ENCODE data around the gene CLCNKA.
"Not testable (repeated sequence)": the region's sequence is repeated elsewhere in the genome, so short reads cannot be mapped to it uniquely, and the experiment has no call there.

Gene CLCNKA

GRCh38 chr1:16015960-16016901 is 5.6 kb upstream of the CLCNKA start:
- DNase-seq (ENCODE audit: extremely low spot score, insufficient read length, low read depth): no peak
- FAIRE-seq: no peak

- DNase-seq (ENCODE audit: extremely low spot score, insufficient read length, low read depth) (no peak), FAIRE-seq (no peak)
Observed at GRCh38 chr1:16017076-16017460, 4.8 kb upstream of the CLCNKA start.

- FAIRE-seq (no peak), DNase-seq (ENCODE audit: extremely low spot score, insufficient read length, low read depth) (no peak)
Observed at GRCh38 chr1:16017461-16018303, 4.2 kb upstream of the CLCNKA start, which contains the start of gene HSPB7. TSS of gene HSPB7 (minus strand) at chr1:16018043. CDS start at chr1:16017963, 80 bp downstream.

GRCh38 chr1:16018308-16018707 is 3.5 kb upstream of the CLCNKA start:
- FAIRE-seq: no peak
- DNase-seq (ENCODE audit: extremely low spot score, insufficient read length, low read depth): no peak

GRCh38 chr1:16018749-16019643 is 2.8 kb upstream of the CLCNKA start:
- no peak for FAIRE-seq
- no peak for DNase-seq (ENCODE audit: extremely low spot score, insufficient read length, low read depth)

- no peak for FAIRE-seq
- DNase-seq (ENCODE audit: extremely low spot score, insufficient read length, low read depth): no peak
Observed at GRCh38 chr1:16019644-16020277, 2.1 kb upstream of the CLCNKA start.

- DNase-seq (ENCODE audit: extremely low spot score, insufficient read length, low read depth): no peak
- FAIRE-seq: no peak
Observed at GRCh38 chr1:16020325-16020724, 1.5 kb upstream of the CLCNKA start.

- not testable (repeated sequence) for FAIRE-seq; DNase-seq (ENCODE audit: extremely low spot score, insufficient read length, low read depth)
Observed at GRCh38 chr1:16020878-16021277, 958 bp upstream of the CLCNKA start.

- FAIRE-seq: no peak
Observed at GRCh38 chr1:16022393-16022792, 557 bp downstream of the CLCNKA start.

GRCh38 chr1:16023050-16023653 is 1.3 kb downstream of the CLCNKA start:
- FAIRE-seq (no peak), DNase-seq (ENCODE audit: extremely low spot score, insufficient read length, low read depth) (no peak)

More at GRCh38 chr1:16022393-16022792, 557 bp downstream of the CLCNKA start:
- DNase-seq (ENCODE audit: extremely low spot score, insufficient read length, low read depth): no peak

- FAIRE-seq; DNase-seq (ENCODE audit: extremely low spot score, insufficient read length, low read depth): not testable (repeated sequence)
Observed at GRCh38 chr1:16026302-16026701, 4.5 kb downstream of the CLCNKA start.

GRCh38 chr1:16026723-16027484 is 5.1 kb downstream of the CLCNKA start:
- no peak for DNase-seq (ENCODE audit: extremely low spot score, insufficient read length, low read depth)
- FAIRE-seq: no peak

GRCh38 chr1:16028237-16029002 is 6.6 kb downstream of the CLCNKA start:
- no peak for FAIRE-seq
- no peak for DNase-seq (ENCODE audit: extremely low spot score, insufficient read length, low read depth)

- DNase-seq (ENCODE audit: extremely low spot score, insufficient read length, low read depth); FAIRE-seq: not testable (repeated sequence)
Observed at GRCh38 chr1:16029003-16029268, 7.1 kb downstream of the CLCNKA start.

- FAIRE-seq: no peak
Observed at GRCh38 chr1:16029288-16029687, 7.5 kb downstream of the CLCNKA start.

GRCh38 chr1:16031551-16031950 is 9.7 kb downstream of the CLCNKA start:
- DNase-seq (ENCODE audit: extremely low spot score, insufficient read length, low read depth) (no peak), FAIRE-seq (no peak)

More at GRCh38 chr1:16029288-16029687, 7.5 kb downstream of the CLCNKA start:
- DNase-seq (ENCODE audit: extremely low spot score, insufficient read length, low read depth): no peak

- FAIRE-seq (peak; percentile 84), DNase-seq (ENCODE audit: extremely low spot score, insufficient read length, low read depth) (peak; percentile 73)
Observed at GRCh38 chr1:16032388-16033102, 10.7 kb downstream of the CLCNKA start.
